NCI-H2171 treated with DMSO at 0.1 percent for 48 hours (cell line): ENCODE results near the gene TMPRSS4.

Experiments
- DNase-seq: peaks from one replicate; lab custom pipeline; 2025; lab: John Stamatoyannopoulos, UW

The TMPRSS4 gene

GRCh38 chr11:118105657-118106305, 28.9 kb downstream of the TMPRSS4 start:
- no peak for DNase-seq

- DNase-seq = no peak
These were observed 30.0 kb downstream of the TMPRSS4 start for GRCh38 chr11:118106789-118107335.

GRCh38 chr11:118108513-118108912, 31.6 kb downstream of the TMPRSS4 start:
- no peak for DNase-seq

DNA sequence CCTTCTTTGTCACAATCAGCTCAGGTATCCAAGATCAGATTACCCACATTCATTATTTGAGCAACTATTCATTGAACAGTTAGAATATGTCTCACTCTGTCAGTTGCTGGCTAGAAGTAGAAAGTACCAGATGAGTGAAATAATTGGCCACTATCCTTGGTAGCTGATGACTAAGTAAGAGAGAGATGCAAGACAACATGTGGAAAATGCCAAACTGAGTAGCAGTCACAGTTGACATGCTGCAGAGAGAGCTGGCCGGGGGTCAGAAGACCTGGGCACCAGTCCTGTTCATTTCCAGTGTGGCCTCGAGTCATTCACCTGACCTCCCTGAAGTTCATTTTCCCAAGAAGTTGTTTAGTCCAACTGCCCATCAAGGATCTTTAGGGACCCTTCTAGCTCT, 32.4 kb downstream of the TMPRSS4 start:
- no peak for DNase-seq

GRCh38 chr11:118111019-118111743, 34.3 kb downstream of the TMPRSS4 start:
- DNase-seq = no peak

DNA sequence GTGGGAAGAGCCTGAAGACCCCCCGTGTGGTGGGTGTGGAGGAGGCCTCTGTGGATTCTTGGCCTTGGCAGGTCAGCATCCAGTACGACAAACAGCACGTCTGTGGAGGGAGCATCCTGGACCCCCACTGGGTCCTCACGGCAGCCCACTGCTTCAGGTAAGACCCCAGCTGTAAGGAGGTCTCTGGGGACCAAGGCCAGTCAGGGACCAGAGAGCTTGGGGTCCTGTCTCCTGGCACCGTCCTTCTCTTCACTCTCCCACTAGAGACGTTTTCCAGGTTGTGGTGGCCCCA, 34.8 kb downstream of the TMPRSS4 start:
- DNase-seq = no peak

GRCh38 chr11:118112711-118113430, 36.0 kb downstream of the TMPRSS4 start:
- DNase-seq = no peak

GRCh38 chr11:118114266-118114665, 37.4 kb downstream of the TMPRSS4 start:
- DNase-seq = no peak

- no peak for DNase-seq
These were observed 38.2 kb downstream of the TMPRSS4 start for GRCh38 chr11:118115048-118115447.

GRCh38 chr11:118117790-118118601, 41.1 kb downstream of the TMPRSS4 start:
- no peak for DNase-seq

DNA sequence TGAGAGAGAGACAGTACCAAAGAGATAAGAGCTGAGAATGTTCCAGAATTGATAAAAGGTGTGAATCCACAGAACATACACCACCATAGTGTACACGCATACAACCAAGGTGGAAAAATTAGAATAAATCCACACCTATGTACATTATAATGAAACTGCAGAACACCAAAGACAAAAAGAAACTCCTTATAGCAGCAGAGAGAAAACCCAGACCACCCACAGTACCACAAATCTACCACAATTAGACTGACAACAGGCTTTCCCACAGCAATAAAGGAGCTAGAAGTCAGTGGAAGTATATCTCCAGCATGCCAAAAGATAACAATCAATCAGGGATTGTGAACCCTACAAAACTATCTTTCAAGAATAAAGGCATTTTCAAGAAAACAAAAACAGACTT, 43.9 kb downstream of the TMPRSS4 start:
- no peak for DNase-seq

GRCh38 chr11:118124929-118125535, 48.2 kb downstream of the TMPRSS4 start:
- DNase-seq = no peak

GRCh38 chr11:118126082-118126838, 49.4 kb downstream of the TMPRSS4 start:
- DNase-seq = no peak

DNA sequence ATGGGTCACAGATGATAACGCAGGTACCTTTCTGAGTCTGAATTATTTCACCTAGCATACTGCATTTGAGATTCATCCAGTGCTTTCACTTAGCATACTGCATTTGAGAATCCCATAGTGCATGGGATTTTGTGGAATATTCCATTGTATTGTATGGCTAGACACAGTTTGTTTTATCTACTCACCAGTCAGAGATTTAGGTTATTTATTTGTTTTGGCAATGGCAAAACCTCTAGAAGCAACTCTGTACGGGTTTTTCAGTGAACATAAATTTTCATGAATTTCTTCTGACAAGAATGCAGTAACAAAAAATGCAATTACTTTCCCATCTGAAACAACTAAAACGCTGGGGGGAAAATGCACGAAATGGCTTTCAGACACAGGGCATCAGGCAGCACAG, 51.4 kb downstream of the TMPRSS4 start:
- no peak for DNase-seq

DNA sequence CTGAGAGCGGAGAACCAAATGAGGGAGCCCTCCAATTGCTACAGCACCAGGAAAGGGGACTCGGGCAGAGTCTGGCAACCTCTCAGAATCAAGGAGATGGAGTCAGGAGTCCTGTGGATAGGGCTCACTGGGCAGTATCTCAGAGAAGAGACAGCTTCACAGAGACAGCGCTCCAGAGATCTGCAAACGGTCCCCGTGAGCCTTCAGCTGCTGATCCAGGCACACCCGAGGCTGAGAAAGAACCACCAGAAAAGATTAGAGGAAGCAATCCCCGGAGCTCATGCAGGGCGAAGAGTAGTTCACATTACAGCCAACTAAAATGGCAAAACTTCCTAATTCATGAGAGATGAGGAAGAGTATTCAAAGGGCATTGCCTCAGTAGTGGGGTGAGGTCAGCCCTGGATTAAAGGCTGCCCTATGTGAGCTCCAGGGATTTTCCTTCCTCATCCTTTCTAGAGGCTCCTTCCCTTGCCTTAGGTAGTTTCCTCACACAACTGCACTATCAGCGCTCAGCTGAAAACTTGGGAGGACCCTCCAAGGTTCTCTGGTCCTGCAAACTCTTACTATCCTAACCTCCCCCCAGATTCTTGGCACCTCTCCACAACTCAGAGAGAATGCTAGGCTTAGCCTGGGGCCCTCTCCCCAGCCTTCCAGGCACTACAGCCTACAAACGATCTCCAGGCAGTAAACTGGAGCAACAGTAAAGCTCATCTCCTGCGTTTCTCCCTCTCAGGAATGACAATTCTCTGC, 52.0 kb downstream of the TMPRSS4 start:
- no peak for DNase-seq

GRCh38 chr11:118129471-118130172, 52.7 kb downstream of the TMPRSS4 start:
- DNase-seq = no peak

DNA sequence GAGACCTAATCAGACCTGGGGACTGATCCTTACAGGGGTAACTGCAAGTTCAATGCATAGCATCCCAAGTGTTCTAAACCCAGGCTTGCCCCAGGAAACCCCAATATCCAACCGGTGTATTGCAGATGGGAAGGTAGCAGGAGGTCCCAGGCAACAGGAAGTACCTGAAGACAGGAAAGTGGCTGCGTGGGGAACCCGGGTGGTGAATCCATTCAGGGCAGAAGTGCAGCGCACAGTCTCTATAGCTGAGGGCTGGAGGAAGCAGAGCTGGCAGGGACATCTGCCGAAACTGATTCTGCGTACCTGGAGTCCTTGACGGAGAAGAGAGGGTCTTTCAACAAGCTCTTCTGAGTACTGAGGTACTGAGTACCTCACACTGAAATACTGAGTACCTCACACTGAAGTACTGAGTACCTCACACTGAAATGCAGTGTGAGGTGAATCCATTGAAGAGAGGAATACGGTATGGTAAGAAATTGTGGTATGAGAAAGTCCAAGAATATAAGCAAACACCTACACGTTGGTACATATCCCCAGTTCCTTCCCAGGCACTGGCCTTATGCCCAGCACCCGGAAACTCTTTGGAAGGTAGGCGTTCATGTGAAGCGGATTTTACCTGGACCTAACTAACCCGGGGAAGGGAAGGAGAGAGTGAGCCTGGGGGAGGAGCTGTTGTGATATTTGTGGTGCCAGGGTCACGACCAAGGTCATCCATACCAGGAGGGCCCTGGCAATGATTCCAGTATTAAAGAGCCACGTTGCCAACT, 55.7 kb downstream of the TMPRSS4 start:
- no peak for DNase-seq

GRCh38 chr11:118133816-118134215, 56.9 kb downstream of the TMPRSS4 start:
- DNase-seq = no peak
